Stimulated activated CD8-positive, alpha-beta memory T cell treated with anti-CD3 and anti-CD28 coated beads, Interleukin-7, amount 100 ng/mL, for 1 hour (primary cell): Measurements from ENCODE around the gene WDFY4.

Experiments
- DNase-seq, 2 donors: peaks; one replicate each; pipeline ENCODE4 v3.0.0-alpha.2; 2020; ENCODE audit warnings: low read depth in 2 of 2

WDFY4 gene

GRCh38 chr10:48656241-48656913 is 28.3 kb upstream of the WDFY4 start:
- peak; percentile 57 to 63 for DNase-seq

DNA sequence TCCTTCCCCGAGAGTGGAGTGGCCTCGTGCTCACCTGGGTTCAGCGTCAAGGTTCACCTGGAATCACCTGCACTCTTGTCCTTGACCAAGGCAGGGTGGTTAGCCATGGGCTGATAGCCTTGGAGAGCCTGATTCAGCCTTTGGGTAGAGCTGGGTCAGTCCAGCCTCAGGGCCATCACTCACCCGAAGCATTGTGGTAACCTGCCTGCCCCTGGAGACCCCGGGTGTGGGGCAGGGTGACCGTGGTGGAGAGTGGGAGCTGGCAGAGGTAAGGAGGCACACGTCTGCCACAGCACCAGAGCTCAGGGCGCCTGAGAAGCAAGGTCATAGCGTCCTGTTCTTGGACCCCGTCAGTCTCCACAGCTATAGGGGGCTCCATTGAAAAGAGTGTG is 27.8 kb upstream of the WDFY4 start:
- no peak for DNase-seq

GRCh38 chr10:48657416-48657815 is 27.3 kb upstream of the WDFY4 start:
- DNase-seq, result no peak

DNA sequence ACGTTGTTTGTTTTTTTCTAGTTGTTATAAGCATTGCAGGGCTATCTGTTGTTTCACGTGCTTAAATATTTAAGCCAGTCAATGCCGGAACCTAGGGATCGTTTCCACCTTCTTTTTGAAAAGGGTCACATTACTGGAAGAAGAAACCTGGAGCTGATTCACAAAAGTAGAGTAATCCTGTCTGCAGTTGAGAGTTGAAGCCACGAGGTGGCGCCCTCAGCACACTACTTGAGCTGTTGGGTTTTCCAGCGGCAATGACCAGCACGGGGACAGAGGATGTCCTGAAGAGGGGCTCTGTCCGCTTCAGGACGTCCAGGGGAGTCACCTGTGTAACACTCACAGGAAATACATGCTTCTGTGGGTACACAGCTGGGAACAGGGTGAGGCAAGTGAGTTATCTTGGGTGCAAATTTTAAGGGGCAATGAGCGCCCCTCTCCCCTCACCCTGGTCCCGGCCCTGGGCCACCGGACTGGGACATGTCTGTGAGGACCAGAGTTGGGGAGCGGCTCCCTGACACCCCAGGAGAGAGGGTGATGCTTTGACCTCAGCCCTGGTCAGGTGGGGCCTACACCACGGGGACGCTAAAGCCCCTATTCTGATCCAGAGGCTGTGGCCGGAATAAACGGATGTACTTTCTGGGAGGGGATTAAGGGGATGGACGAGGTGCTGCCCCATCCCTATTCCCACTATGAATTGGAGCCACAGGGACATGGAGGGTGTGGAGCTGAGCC is 26.3 kb upstream of the WDFY4 start:
- DNase-seq, result peak in 1 of 2 donors; percentile 19

DNA sequence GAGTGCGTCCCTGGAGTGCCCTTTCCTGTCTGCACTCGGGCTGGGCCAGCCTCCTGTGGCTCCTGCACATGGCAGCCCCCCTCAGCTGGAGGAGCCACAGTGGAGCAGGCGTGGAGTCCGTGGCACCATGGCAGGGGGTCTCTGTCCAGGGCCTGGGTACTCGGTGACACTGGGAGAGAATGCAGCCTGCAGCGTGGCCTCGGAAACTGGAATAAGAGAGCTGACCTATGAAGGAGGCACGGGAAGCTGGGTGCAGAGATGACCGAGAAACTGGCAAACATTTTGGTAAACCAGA is 25.8 kb upstream of the WDFY4 start:
- no peak for DNase-seq

DNA sequence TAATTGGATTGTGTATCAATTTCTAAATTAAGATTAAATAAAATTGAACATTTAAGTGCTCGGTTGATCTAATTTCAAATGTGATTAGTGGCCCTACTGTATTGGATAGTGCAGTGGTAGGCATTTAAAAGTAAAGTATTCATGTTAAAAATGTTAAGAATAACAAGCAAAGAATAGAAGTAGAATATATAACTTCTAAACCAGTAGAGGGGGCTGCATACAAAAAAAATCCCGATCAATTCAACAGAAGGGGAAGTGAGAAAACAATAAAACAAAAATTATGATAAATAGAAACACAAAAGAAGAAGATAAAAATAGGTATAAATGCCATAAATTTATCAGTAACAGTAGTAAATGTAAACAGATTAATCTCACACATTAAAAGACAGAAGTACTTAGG is 24.9 kb upstream of the WDFY4 start:
- no peak for DNase-seq

DNA sequence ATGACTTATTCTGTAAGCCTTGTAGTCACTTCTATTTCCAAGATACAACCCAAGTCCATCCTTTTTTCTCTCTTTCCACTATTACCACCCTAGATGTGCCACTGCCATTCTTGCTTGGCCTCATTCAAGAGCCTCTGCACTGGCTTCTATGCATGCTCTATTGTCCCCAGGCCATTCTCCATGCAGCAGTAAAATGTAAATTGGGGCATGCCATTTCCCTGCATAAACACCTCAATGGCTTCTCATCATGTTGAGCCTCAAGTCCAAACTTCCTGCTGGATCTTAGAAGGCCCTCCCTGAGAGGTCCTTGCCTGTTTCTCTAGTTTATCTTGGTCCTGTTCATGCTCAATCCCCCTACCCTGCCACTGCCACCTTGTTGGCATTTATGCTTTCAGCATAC is 23.2 kb upstream of the WDFY4 start:
- no peak for DNase-seq

- DNase-seq, result no peak
Measured at GRCh38 chr10:48667960-48668590, 16.6 kb upstream of the WDFY4 start.

DNA sequence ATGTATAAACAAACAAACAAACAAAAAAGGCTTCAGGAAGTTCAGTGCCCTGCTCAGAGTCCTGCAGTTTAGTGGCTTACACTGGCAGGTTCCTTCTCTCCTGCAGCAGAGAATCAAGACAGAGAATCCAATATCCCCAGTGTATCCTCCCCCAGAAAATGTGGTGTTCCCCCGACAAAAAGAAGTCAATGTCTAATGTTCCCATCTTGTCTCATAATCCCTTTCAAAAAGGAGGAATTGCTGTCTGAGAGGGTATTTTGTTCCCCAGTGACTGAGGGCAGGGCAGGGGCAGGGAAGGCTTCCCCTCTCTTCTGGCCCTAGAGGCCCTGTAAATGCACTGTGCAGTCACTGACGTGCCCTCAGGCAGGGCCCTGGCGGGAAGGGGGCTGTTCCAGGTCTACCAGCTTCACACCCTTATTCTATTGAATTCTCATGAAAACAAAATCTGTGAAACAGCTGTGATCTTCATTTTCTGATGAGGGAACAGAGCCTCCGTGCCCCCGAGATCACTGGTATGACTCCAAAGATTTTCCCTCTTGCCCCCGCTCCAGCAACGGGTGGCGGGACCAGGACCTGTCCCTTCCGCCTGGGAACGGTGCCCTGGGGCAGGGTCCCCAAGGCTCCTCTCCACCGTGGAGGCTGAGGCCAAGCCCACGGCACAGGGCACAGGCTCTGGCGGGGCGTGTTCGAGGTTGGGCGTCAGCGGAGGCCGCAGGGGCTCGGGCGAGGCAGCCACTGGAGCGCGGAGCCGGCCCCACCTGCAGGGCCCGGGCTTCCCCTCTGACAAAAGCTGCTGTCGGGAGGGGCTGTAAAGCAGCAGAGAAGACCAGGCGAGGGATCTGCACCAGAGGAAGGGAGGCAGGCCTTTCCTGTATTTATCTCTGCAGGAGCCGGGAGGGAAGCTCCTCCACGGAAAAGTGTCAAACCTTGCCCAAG is 13.4 kb upstream of the WDFY4 start:
- DNase-seq, result no peak

DNA sequence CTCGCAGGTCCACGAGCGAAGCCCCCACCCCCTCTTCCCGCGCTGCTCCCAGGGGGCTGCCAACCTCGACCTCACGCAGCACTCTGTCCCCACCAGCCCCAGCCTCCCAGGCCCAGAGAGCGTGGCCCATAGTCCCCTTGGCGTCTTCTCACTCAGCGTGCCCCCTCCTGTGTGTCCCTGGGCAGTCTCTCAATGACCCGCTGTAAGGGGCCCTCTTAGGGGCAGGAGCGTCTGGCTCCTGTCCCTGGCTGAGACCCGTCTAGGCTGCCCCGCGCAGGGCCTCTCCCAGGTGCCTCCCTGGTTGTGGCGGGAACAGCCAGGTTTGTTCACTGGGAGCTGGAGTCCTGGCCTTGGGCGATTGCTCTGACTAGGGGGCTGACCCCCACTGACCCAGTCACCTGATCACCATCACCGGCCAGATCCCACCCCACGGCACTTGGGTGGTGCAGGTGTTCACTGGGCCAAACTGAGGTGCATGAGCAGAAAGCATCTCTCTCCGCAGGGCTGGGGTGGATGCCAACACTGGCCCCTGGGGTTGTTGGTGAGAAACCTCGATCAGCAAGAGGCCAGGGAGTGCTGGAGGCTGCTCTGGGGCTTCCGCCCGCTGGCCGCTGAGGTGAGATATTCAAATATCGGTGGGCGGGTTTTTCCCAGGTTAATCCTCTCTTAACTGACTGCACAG is 12.6 kb upstream of the WDFY4 start:
- DNase-seq, result no peak

GRCh38 chr10:48672596-48673265 is 11.9 kb upstream of the WDFY4 start:
- no peak for DNase-seq

DNA sequence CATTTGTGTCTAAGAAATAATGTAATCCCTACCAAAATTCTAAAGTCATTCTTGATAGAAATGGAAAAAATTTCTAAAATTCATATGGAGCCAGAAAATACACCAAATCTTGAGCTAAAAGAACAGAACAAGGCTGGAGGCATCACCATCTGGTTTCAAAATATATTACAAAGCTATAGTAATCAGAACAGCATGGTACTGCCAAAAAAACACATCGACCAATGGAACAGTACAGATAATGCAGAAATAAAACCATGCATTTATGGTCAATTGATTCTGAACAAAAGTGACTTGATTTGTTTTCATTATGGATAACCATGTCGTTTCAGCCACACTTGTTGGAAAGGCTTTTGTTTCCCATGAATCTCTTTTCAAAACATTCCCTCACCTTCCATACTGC is 7.0 kb upstream of the WDFY4 start:
- no peak for DNase-seq

- DNase-seq, result no peak
Measured at GRCh38 chr10:48678041-48678440, 6.6 kb upstream of the WDFY4 start.

GRCh38 chr10:48681740-48682139 is 2.9 kb upstream of the WDFY4 start:
- DNase-seq, result no peak

GRCh38 chr10:48682265-48682664 is 2.4 kb upstream of the WDFY4 start:
- no peak for DNase-seq

DNA sequence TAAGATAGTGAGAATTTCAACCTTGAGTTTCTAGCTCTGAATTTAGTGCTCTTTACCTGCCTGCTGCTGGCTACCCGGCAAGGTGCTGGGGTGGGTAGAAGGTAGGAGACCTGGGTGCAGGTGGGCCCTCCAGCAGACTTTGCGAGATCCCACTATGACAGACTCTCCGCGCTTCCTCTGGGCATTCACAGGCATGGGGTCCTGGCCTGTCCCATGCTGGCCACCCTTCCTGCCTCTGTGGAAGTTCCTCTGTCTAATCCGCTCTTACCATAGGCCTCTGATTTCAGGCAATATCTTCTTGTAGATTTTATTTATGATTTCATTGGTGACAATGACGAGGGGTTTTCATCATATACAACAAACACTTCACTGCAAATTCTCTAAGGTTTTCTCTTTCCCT is 1.2 kb upstream of the WDFY4 start:
- no peak for DNase-seq

DNA sequence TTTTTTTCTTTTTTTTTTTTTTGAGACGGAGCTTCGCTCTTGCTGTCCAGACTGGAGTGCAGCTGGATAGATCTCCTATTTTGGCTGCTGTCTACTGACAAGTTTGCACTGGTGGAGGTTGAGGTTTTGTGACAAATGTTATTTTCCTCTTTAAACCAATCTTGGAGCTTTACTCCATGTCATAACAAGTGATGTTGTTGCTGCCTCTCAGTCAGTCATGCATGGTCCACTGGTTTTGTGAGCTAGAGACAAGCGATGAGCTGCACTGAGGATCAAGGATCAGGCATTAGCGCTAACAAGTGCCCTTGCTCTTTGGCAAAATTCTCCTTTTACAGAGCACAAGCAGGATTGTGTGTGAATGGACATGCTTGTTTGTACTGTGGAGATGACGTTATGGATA is 805 bp upstream of the WDFY4 start:
- DNase-seq, result no peak

GRCh38 chr10:48684463-48684791 is 246 bp upstream of the WDFY4 start:
- DNase-seq, result no peak

DNA sequence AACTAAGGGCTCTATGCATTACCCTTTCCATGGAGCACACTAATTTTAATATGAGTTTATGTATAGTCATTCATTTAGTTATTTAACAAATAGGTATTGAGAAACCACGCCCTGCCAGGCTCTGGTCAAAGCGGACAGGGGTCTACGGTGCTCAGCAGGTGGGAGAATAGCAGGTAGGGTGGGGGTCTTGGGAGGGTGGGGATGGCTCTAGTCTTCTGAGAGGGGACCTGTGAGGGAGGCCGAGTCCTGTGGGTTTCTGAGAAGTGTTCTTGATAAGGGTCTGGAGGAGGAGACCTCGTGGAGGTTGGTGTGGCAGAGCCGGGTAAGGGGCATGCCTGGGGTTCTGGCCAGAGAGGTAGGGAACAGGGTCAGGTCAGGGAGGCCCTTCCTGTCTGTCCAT is 1.1 kb downstream of the WDFY4 start:
- DNase-seq, result no peak

- no peak for DNase-seq
Measured at GRCh38 chr10:48690791-48691660, 6.4 kb downstream of the WDFY4 start.
